PC-9 (cell line): ENCODE results near the gene SNX9. TPM values are rescaled to one million over a fixed set of nuclear protein-coding genes. Genes with fewer than 3 reads are reported as not detected.

Source experiments
- BruUV-seq: library from RNA; stranded (reverse); fragments of 400-500 nt; replicated peaks from 2 replicates; lab custom pipeline; 2021; lab: Mats Ljungman, UMichigan
- CTCF ChIA-PET: fragments of 300-600 bp; sonication (Branson Sonifier 250); formaldehyde crosslinking; loops from one replicate; lab custom pipeline; 2022; ENCODE audit warnings: antibody characterized with exemption; lab: Charles Lee
- POLR2A ChIA-PET: fragments of 300-600 bp; sonication (Branson Sonifier 250); formaldehyde crosslinking; loops from one replicate; lab custom pipeline; 2022; ENCODE audit warnings: antibody characterized with exemption; ENCODE audit not compliant: unreplicated experiment; lab: Charles Lee
- DNase-seq, 2 experiments: peaks; one replicate each; pipeline versions ENCODE4 v3.0.0 to v3.0.0-alpha.2; 2015 to 2022; ENCODE audit warnings: mixed read lengths in 1 of 2
- H2AFZ ChIP-seq: fragments of 200-600 bp; sonication (generic); 2 replicates; pipeline ENCODE4 v1.8.1; 2017; ENCODE audit warnings: antibody characterized with exemption
- H3F3A ChIP-seq: fragments of 200-600 bp; sonication (generic); 2 replicates; pipeline ENCODE4 v1.8.1; 2017; ENCODE audit warnings: antibody characterized with exemption, mild to moderate bottlenecking, low read depth; ENCODE audit not compliant: insufficient read depth
- H3K27ac ChIP-seq: fragments of 200-600 bp; sonication (generic); 2 replicates; pipeline ENCODE4 v1.6.1; 2016; ENCODE audit warnings: mixed run types
- H3K27me3 ChIP-seq: fragments of 200-600 bp; sonication (generic); 2 replicates; pipeline ENCODE4 v1.6.1; 2016; ENCODE audit warnings: low read depth, mixed run types; ENCODE audit not compliant: insufficient read depth
- H3K36me3 ChIP-seq: fragments of 200-600 bp; sonication (generic); 2 replicates; pipeline ENCODE4 v1.6.1; 2016; ENCODE audit warnings: low read depth, mixed run types
- H3K4me1 ChIP-seq: fragments of 200-600 bp; sonication (generic); replicated peaks from 2 replicates; pipeline ENCODE4 v1.6.1; 2016; ENCODE audit warnings: mixed run types; ENCODE audit not compliant: insufficient read depth
- H3K4me2 ChIP-seq: fragments of 200-600 bp; sonication (generic); 2 replicates; pipeline ENCODE4 v1.6.1; 2017; ENCODE audit warnings: mixed run types
- H3K4me3 ChIP-seq: fragments of 200-600 bp; sonication (generic); 2 replicates; pipeline ENCODE4 v1.6.1; 2016; ENCODE audit warnings: mixed run types
- H3K79me2 ChIP-seq: fragments of 200-600 bp; sonication (generic); 2 replicates; pipeline ENCODE4 v1.6.1; 2017; ENCODE audit warnings: low read depth, mixed run types
- H3K9me2 ChIP-seq: fragments of 200-600 bp; sonication (generic); 2 replicates; pipeline ENCODE4 v1.8.1; 2017; ENCODE audit warnings: mild to moderate bottlenecking; ENCODE audit not compliant: insufficient read depth
- H3K9me3 ChIP-seq: fragments of 200-600 bp; sonication (generic); 2 replicates; pipeline ENCODE4 v1.8.1; 2016; ENCODE audit warnings: low read depth; ENCODE audit not compliant: insufficient read depth
- H4K20me1 ChIP-seq: fragments of 200-600 bp; sonication (generic); 2 replicates; pipeline ENCODE4 v1.8.1; 2017; ENCODE audit not compliant: insufficient read depth
- CTCF ChIP-seq: fragments of 200-600 bp; sonication (generic); conservative IDR thresholded peaks from 2 replicates; pipeline ENCODE4 v1.6.1; 2017; ENCODE audit warnings: mixed run types, antibody characterized with exemption, mild to moderate bottlenecking, moderate library complexity
- EZH2 ChIP-seq: fragments of 200-600 bp; sonication (generic); IDR thresholded peaks from 2 replicates; pipeline ENCODE4 v1.8.0; 2017; ENCODE audit warnings: antibody characterized with exemption, low read depth
- intact Hi-C: fragments of 100-400 bp; cut with micrococcal nuclease; formaldehyde crosslinking; loops from one replicate; pipeline ENCODE4 v1.10.0; 2022; ENCODE audit not compliant: unreplicated experiment
- total RNA-seq: library from RNA; stranded (reverse); gene quantifications from 2 replicates; pipeline ENCODE4 v1.2.3, GENCODE V29; 2021

The SNX9 gene
- total RNA-seq, 1 experiment from 2014 or later, result 25.0 TPM

- POLR2A ChIA-PET, result no interaction called here
- Histone ChIP-seq H3F3A (peaks cover under 1% of the 10 kb centered on the region), H3K9me3 (no peaks in the 10 kb centered on the region), H3K4me3 (no peak overlapping the region), H3K36me3 (no peaks in the 10 kb centered on the region), H2AFZ (no peak overlapping the region), H3K4me2 (no peak overlapping the region), H3K27ac (no peak overlapping the region), H3K9me2 (no peaks in the 10 kb centered on the region), H3K4me1 (peaks cover 3% of the 10 kb centered on the region; the same call in 1 of the 2 replicates), H3K79me2 (no peaks in the 10 kb centered on the region), H3K27me3 (no peaks in the 10 kb centered on the region), H4K20me1 (no peaks in the 10 kb centered on the region)
- DNase-seq, result no peak
- intact Hi-C loops, result no loop called here
- TF ChIP-seq CTCF (no peak), EZH2 (no peak)
- CTCF ChIA-PET, result no interaction called here
- BruUV-seq, result no TSS peak
These were observed 151.9 kb downstream of the SNX9 start for GRCh38 chr6:157974967-157975366.

GRCh38 chr6:157975456-157975855 lies 152.4 kb downstream of the SNX9 start:
- ChIA-PET CTCF (no interaction called here), POLR2A (no interaction called here)
- H3K9me2 ChIP-seq, result no peaks in the 10 kb centered on the region
- no peaks in the 10 kb centered on the region for H3K79me2 ChIP-seq
- DNase-seq, result no peak
- H3K36me3 ChIP-seq, result no peaks in the 10 kb centered on the region
- no peaks in the 10 kb centered on the region for H3K9me3 ChIP-seq
- intact Hi-C loops, result no loop called here
- H3F3A ChIP-seq, result peaks cover 5% of the 10 kb centered on the region
- H3K4me3 ChIP-seq, result no peak overlapping the region
- H2AFZ ChIP-seq, result no peak overlapping the region
- H3K27me3 ChIP-seq, result no peaks in the 10 kb centered on the region
- no TSS peak for BruUV-seq
- H3K4me2 ChIP-seq, result no peak overlapping the region
- no peak for TF ChIP-seq CTCF
- no peak for TF ChIP-seq EZH2
- no peak overlapping the region for H3K27ac ChIP-seq
- H3K4me1 ChIP-seq, result peaks cover 1% of the 10 kb centered on the region; the same call in 1 of the 2 replicates
- no peaks in the 10 kb centered on the region for H4K20me1 ChIP-seq

- Histone ChIP-seq H3K9me3 (no peaks in the 10 kb centered on the region), H2AFZ (no peak overlapping the region), H3K27me3 (no peaks in the 10 kb centered on the region), H3K4me3 (no peak overlapping the region), H3F3A (peaks cover 9% of the 10 kb centered on the region), H3K4me2 (no peak overlapping the region), H3K36me3 (no peaks in the 10 kb centered on the region), H3K27ac (no peak overlapping the region), H3K4me1 (peaks cover 3% of the 10 kb centered on the region; the same call in 1 of the 2 replicates), H3K79me2 (no peaks in the 10 kb centered on the region), H4K20me1 (no peaks in the 10 kb centered on the region), H3K9me2 (no peaks in the 10 kb centered on the region)
- CTCF ChIA-PET, result no interaction called here
- TF ChIP-seq CTCF (no peak), EZH2 (no peak)
- intact Hi-C loops, result no loop called here
- no peak for DNase-seq
- BruUV-seq, result no TSS peak
- POLR2A ChIA-PET, result no interaction called here
These were observed 153.5 kb downstream of the SNX9 start for GRCh38 chr6:157976345-157977175.
